Epithelial cell of proximal tubule (primary cell): Measurements from ENCODE around the gene CASTOR1. TPM values are rescaled to one million over a fixed set of nuclear protein-coding genes. Genes with fewer than 3 reads are reported as not detected.

Experiments used
- DNase-seq: peaks from one replicate; pipeline ENCODE4 v3.0.0-alpha.2; 2011; ENCODE audit warnings: low read depth
- H3K4me3 ChIP-seq: 2 replicates; pipeline ENCODE4 v1.5.1; 2011; ENCODE audit warnings: low read depth, mild to moderate bottlenecking, low read length
- CTCF ChIP-seq: conservative IDR thresholded peaks from 2 replicates; pipeline ENCODE4 v1.5.1; 2012; ENCODE audit warnings: low read depth, mild to moderate bottlenecking, low read length
- total RNA-seq: library from RNA; depleted of rRNA; stranded (reverse); fragments of >200 nt; gene quantifications from 2 replicates; pipeline ENCODE4 v1.2.3, GENCODE V29; 2015

CASTOR1 gene
- total RNA-seq, 1 donor from 2014 or later, result 14.3 TPM

DNA sequence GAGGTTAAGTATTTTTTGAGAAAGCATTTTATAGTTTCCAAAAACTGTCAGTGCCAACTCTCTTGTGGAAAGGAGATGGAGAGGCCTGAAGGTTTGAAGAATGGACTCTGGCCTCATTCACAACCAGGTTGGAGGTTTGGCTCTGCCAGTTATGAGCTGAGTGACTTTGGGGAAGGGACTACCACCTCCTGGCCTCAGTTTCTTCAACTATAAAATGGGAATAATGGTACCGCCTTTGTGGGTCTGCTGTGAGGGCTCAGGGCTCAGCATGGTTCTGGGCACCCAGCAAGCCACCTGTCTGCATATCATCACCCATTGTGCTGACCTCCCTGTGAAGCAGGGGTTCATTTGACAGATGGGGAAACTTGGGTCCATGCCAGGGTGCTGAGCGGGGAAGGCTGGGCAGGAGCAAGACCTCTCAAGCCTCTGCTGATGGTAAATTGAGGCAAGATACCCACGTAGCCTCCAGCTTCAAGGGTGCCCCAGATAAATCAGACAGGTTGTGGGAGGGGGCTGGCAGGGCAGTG, 39.2 kb downstream of the CASTOR1 start:
- no peak for TF ChIP-seq CTCF
- DNase-seq, result no peak

DNA sequence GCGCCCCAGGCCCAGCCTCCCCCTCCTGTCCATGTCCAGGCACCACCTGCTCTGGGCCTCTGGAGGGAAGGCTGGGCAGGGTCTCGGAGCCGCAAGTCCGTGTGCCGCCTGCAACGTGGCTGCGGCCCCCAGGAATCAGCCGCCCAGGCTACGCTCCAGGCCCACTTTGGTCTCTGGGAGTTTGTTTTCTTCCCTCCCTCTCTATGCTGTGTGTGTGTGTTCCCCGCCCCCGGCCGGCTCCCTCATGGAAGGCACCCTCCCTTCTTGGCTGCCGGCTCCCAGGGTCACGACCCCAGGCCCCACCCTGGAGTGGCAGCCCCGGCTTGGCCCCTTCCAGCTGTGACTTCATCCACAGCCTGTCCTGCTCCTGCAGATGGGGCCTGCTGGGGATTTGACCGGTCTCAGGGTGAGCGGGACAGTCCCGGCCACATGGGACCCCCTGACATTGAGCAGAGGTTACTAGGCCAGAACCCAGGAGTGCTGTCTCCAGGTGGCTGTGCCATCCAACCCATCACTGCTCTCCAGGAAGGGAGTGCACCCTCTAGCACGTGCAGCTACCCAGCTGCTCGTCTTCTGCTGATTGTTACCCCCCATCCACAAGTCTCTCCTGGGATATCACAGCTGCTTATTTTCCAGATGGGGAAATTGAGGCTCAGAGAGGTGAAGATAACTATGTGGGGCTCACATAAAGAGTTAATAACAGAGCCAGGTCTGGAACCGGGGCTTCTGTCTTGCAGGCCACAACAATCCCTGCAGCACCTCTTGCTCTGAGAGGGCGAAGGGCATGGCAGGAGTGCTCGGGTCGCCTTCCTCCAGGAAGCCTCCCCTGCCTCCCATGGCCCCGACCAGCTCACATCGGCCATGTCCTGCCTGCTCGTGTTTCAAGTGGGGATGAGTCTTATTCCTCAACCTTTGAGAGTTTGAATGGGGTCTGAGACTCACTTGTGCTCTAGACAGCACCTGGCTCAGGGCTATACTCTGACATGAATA, 40.0 kb downstream of the CASTOR1 start:
- no peak for TF ChIP-seq CTCF
- no peak overlapping the region for H3K4me3 ChIP-seq
- no peak for DNase-seq

More for the DNA sequence above, 39.2 kb downstream of the CASTOR1 start:
- H3K4me3 ChIP-seq, result no peak overlapping the region

GRCh38 chr22:30248484-30248883, 40.8 kb downstream of the CASTOR1 start:
- TF ChIP-seq CTCF, result no peak
- DNase-seq, result no peak
- no peak overlapping the region for H3K4me3 ChIP-seq

DNA sequence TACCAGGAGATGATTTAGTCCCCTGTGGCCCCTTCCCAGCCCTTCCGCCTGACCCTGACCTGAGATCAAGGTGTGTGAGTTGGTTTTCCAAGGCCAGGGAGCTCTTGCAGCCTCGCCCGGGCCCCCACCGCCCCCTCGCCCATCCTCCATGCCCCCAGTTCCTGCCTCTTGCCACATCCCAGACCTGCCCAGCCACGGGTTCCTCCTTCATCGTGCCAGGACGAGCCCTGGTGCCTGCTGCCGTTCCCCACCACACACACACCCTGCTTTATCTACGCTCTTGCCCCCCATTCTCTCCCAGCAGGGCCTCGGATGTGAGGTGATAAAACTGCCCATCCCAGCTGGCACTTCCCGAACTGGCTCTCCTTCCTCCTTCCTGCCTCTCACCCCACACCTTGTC, 41.3 kb downstream of the CASTOR1 start:
- DNase-seq, result no peak
- no peak overlapping the region for H3K4me3 ChIP-seq
- TF ChIP-seq CTCF, result no peak

GRCh38 chr22:30247561-30247960, 41.7 kb downstream of the CASTOR1 start:
- DNase-seq, result no peak
- TF ChIP-seq CTCF, result no peak
- peak overlapping the region; percentile 67 for H3K4me3 ChIP-seq

DNA sequence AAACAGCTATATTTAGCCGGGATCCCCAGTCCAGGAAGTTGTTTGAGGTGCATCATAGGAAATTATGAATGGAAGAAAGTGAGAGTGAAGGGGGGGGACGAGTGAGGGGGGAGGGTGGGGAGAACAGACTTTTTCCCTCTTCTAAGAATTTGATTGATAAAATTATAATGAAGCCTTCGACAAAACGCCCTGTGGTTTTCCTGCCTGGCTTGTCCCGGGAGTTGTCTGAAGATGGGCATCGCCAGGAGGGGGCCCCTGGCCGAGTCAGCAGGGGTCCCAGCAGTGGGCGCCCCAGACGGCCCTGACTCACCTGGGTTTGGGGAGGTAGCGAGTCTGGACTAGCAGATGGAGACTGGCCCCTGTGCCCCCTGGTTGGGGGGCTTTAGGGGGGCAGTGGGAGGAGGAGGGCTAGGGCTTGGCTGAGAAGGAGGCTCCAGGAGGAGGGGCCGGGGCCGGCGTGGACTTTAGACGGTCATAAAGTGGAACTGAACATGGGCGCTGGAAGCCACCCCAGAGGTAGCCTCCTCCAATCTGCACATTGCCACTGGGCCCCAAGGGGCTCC, 42.4 kb downstream of the CASTOR1 start:
- no peak for DNase-seq
- H3K4me3 ChIP-seq, result peak overlapping the region; percentile 67
- TF ChIP-seq CTCF, result peak; percentile 20
